Psoas muscle (tissue), 8 donors: ENCODE results near the gene NKG7. TPM values are rescaled to one million over a fixed set of nuclear protein-coding genes. Genes with fewer than 3 reads are reported as not detected.
A peak's percentile ranks its signal among the peaks of the same experiment; 100 is the strongest.
"Not testable (repeated sequence)": the region's sequence is repeated elsewhere in the genome, so short reads cannot be mapped to it uniquely, and the experiment has no call there.

Source experiments
- ATAC-seq, 4 donors: fragments of 200-7000 bp; cut with Tn5 transposase; one replicate each; pipeline ENCODE4 v1.9.1; 2020; ENCODE audit warnings: moderate library complexity in 3 of 4, mild to moderate bottlenecking in 2 of 4
- DNase-seq, 2 donors: peaks; one replicate each; pipeline ENCODE4 v3.0.0-alpha.2; 2020
- H3K27ac ChIP-seq: fragments of 200-600 bp; one replicate; pipeline ENCODE4 v1.8.0; 2022
- H3K27me3 ChIP-seq, 3 donors: fragments of 200-600 bp in 1 of 3; one replicate each; pipeline versions ENCODE4 v1.6.1 to v1.8.0; 2013 to 2022; ENCODE audit warnings: low read length in 2 of 3, mild to moderate bottlenecking in 2 of 3, moderate library complexity in 1 of 3; ENCODE audit not compliant: insufficient read depth in 3 of 3
- H3K36me3 ChIP-seq, 2 donors: fragments of 200-600 bp in 1 of 2; one replicate each; pipeline versions ENCODE4 v1.6.1 to v1.8.0; 2013 to 2022; ENCODE audit warnings: low read depth in 1 of 2, mild to moderate bottlenecking in 1 of 2, moderate library complexity in 1 of 2; ENCODE audit not compliant: insufficient read depth in 1 of 2
- H3K4me1 ChIP-seq: fragments of 200-600 bp; one replicate; pipeline ENCODE4 v1.8.0; 2022
- H3K4me3 ChIP-seq: fragments of 200-600 bp; one replicate; pipeline ENCODE4 v1.8.0; 2022; ENCODE audit warnings: mild to moderate bottlenecking
- H3K9me3 ChIP-seq: fragments of 200-600 bp; one replicate; pipeline ENCODE4 v1.8.0; 2022
- CTCF ChIP-seq: fragments of 200-600 bp; IDR thresholded peaks from one replicate; pipeline ENCODE4 v1.8.0; 2022; ENCODE audit warnings: antibody characterized with exemption
- WGBS, 3 donors: extraction: QIAGEN DNeasy Blood & Tissue Kit; methylation state at CpG; one replicate each; pipeline versions ENCODE4 v1.1.6 to v1.1.7; 2013; 5-methylcytosine and 5-hydroxymethylcytosine counted together
- intact Hi-C, 2 donors: fragments of 100-400 bp; cut with DNase I; formaldehyde crosslinking; loops; one replicate each; pipeline versions ENCODE4 v1.11.0 to v1.14.2; 2022
- polyA plus RNA-seq, 3 donors: library from polyadenylated mRNA; stranded (reverse); fragments of 200-250 nt; gene quantifications; one replicate each; pipeline ENCODE4 v1.2.3, GENCODE V29; 2013
- total RNA-seq, 4 donors: library from RNA; stranded (reverse); fragmentation: NEBNext Ultra II Directional in 2 of 4; extraction: Animal tissue kit (Norgen Biotek cat#: 25700) in 2 of 4; gene quantifications; one replicate each; pipeline versions ENCODE4 v1.2.1 to v1.2.4, GENCODE V29; 2021 to 2023
- donor health status: healthy with polysubstance abuse.
- donor health status: DM: no; HTN: no; CAD: no; lungs with moderate emphysema.
- donor health status: Bipolar disorder and iron deficiency.
- donor health status: healthy.
- donor health status: DM: yes; HTN: yes; CAD: no.
- donor health status: DM: no; HTN: no; CAD: no.
- donor health status: DM: no; HTN: no; CAD: no.
- donor health status: DM: yes; HTN: yes; CAD: no.

NKG7 gene
- total and polyA plus RNA-seq, 7 donors, result 0.61 to 2.9 (median 1.2) TPM

DNA sequence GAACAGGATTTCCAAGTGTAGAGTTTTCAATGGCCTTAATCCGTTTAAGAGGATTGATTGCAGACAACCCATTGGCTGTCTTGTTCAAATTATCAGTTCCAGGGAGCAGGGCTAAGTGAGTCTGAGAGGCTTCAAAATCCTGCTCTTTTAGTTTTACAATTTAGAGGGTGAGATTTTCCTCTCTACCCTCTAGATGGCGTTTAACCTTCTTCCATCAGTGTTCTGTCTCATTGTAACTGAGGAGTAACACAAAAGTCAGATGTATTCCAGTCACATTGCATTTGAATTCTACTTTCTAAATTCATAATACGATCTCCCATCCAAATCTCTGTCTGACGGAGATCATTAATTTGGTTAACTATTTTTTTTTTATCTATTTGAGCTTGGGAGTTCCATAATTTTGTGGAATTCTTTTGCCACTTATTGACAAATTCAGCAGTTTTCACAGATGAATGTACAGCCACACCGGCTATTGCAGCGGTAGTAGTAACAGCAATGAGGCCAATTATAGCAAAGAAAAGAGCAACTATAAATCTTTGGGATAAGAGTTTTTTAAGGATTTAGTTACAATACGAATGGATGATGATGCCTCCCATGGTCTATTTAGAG, 25.7 kb upstream of the NKG7 start:
- DNase-seq (no peak), ATAC-seq (no peak)
- H3K4me1 ChIP-seq, result peaks cover 8% of the 10 kb centered on the region
- H3K4me3 ChIP-seq, result no peak overlapping the region
- no peak overlapping the region for H3K27ac ChIP-seq
- TF ChIP-seq CTCF, result peak; percentile 33
- WGBS, 3 donors, result 43 to 50% (median 44%) methylated on average over 7 of the region's 7 CpGs
- H3K9me3 ChIP-seq, result no peaks in the 10 kb centered on the region
- peaks cover 0 to 3% (median 0%) of the 10 kb centered on the region in 3 donors for H3K27me3 ChIP-seq
- intact Hi-C loops, result no loop called here
- no peaks in the 10 kb centered on the region for H3K36me3 ChIP-seq

GRCh38 chr19:51397453-51397852, 25.0 kb upstream of the NKG7 start:
- ATAC-seq, H3K27ac ChIP-seq, H3K27me3 ChIP-seq, DNase-seq, intact Hi-C loops, H3K9me3 ChIP-seq, H3K36me3 ChIP-seq, H3K4me1 ChIP-seq, H3K4me3 ChIP-seq: not testable (repeated sequence)
- WGBS, 3 donors, result 50 to 57% (median 53%) methylated on average over 9 of the region's 9 CpGs

DNA sequence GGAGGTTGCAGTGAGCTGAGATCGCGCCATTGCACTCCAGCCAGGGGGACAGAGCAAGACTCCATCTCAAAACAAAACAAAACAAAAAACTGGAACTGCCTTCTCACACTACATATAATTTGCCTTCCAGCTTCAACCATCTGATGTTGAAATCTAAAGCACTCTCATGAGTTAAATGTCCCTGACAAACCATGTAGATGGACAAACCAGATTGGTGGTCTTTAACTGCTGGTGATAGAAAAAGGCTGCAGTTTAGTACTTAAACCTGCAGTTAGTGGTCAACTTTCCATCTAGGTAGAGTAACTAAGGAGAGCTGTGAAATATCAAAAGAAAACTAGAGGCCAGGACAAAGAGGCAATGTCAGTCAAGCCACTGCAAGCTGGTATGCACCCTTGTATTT, 23.7 kb upstream of the NKG7 start:
- H3K9me3 ChIP-seq, result no peaks in the 10 kb centered on the region

DNA sequence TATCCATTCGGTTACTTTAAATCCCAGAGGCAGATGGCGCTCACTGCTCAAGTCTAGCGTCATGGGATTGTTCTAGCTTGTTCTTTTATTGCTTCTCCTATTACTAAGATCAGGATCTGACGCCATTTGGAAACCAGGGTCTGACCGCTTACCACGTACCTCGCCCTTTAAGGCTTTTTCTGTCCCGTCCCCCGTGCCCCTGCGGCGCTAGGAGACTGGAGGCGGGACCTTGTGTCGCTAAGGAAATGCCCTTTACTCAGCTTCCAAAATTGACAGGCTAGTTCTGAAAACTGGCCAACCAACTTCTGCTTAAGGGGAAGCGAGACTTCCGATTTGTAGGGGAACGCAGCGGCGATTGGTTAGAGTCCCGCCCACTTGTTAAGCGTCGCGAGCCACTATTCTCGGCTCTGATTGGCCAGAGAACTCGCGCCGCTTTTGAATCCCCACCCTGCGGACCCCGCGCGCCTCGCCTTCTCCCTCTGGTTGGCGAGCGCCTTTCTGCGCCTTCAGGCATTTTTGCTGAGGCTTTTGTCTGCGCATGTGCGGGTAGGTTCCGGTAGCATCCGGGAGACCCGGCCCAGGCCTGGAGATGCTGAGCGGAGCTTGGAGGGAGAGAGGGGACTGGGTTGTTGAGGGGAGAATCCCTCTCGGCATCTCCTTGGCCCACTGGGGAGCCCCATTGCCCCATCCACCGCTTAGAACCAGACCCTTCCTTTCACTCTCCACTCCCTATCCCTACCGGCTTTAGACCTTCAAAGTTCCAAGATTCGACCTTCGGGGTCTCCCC, 21.8 kb upstream of the NKG7 start:
- TF ChIP-seq CTCF, result peak; percentile 7
- H3K27ac ChIP-seq, result peak overlapping the region; percentile 67
- H3K4me3 ChIP-seq, result peak overlapping the region; percentile 56
- H3K36me3 ChIP-seq, result no peaks in the 10 kb centered on the region
- H3K27me3 ChIP-seq, result peaks cover 0 to 3% (median 0%) of the 10 kb centered on the region in 3 donors
- WGBS, 3 donors, result 1 to 2% (median 1%) methylated on average over 45 of the region's 45 CpGs
- DNase-seq (peak; percentile 92), ATAC-seq (peak; percentile 97 to 98 (median 98))
- H3K9me3 ChIP-seq, result no peaks in the 10 kb centered on the region
- H3K4me1 ChIP-seq, result peaks cover 8% of the 10 kb centered on the region
- intact Hi-C loops, result loop anchor here in 1 of 2 donors (2.0 kb wide), 1 partner anchor 21 kb away; the partner anchor contains the start of gene NKG7

More for the DNA sequence above, 23.7 kb upstream of the NKG7 start:
- H3K27me3 ChIP-seq, result peaks cover 0 to 3% (median 0%) of the 10 kb centered on the region in 3 donors
- DNase-seq, result no peak
- no peak for TF ChIP-seq CTCF
- ATAC-seq, result no peak
- H3K4me1 ChIP-seq, result peaks cover 8% of the 10 kb centered on the region
- 94 to 99% (median 96%) methylated on average over 2 of the region's 2 CpGs for WGBS, 3 donors
- intact Hi-C loops, result no loop called here
- no peaks in the 10 kb centered on the region for H3K36me3 ChIP-seq
- no peak overlapping the region for H3K27ac ChIP-seq
- H3K4me3 ChIP-seq, result no peak overlapping the region

DNA sequence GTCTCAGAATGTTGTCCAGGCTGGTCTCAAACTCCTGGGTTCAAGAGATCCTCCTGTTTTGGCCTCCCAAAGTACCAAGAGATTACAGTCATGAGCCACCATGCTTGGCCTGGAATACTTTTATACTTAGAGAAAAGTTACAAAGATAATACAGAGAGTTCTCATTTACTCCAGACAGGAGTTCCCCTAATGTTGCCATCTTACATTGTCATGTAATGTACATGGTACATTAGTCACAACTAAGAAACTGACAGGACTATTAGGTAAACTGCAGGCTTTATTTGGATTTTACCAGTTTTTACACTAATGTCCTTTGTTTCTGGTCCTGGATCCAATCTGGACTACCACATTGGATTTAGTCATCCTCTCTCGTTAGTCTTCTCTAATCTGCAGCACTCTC, 20.2 kb upstream of the NKG7 start:
- H3K27me3 ChIP-seq, result peaks cover 0 to 3% (median 0%) of the 10 kb centered on the region in 3 donors
- ATAC-seq, result no peak
- H3K4me3 ChIP-seq, result no peak overlapping the region
- TF ChIP-seq CTCF, result no peak
- H3K36me3 ChIP-seq, result no peaks in the 10 kb centered on the region
- DNase-seq, result no peak
- whole genome bisulfite sequencing, 3 donors, result 62 to 94% (median 86%) methylated on average over 1 of the region's 1 CpG
- peaks cover 8% of the 10 kb centered on the region for H3K4me1 ChIP-seq
- no peaks in the 10 kb centered on the region for H3K9me3 ChIP-seq
- intact Hi-C loops, result no loop called here
- H3K27ac ChIP-seq, result no peak overlapping the region
